ENCODE results near the gene FGGY. TPM values are rescaled to one million over a fixed set of nuclear protein-coding genes. Genes with fewer than 3 reads are reported as not detected.

FGGY gene
- total RNA-seq, 1 experiment from 2014 or later = 12.0 TPM

DNA sequence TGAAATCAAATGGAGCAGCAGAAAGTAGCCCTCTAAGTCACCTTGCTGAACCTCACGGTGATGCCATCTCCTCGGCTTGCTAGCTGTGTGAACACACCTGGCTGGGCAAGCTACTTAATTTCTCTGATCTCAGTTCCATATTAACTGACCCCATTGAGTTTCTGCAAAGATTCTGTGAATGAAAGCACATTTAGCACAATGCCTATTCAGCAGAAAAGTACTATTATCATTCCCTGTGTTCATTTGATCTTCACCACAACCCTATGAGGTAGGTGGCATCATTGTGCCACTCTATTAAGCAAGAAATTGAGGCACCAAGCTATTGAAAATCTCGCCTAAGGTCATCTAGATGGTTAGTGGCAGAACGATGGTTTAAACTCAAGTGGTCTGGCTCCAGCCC lies 387.8 kb downstream of the FGGY start:
- no peaks in the 10 kb centered on the region for H3K9me3 Mint-ChIP-seq

DNA sequence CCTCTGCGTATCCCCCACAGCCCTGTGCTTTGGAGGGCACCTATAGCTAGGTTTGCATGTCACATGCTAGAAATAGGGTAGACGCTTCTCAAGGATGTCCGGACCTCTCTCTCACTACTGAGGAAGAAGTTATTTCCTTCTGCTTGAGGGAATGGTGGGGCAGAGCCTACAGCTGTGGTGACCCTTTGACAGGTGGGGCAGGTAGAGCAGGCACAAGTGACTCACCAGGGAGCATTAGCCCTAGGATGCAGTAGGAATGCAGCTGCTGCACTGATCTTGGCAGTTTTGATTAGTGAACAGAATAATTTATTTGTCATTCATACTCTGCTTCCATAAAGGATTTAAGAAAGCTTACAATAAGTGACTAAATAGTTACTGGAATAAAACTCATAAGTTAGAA lies 388.2 kb downstream of the FGGY start:
- no peaks in the 10 kb centered on the region for H3K9me3 Mint-ChIP-seq

More for the DNA sequence above, 387.8 kb downstream of the FGGY start:
- CTCF ChIA-PET = no interaction called here
- peaks cover 35% of the 10 kb centered on the region for H3K4me1 Mint-ChIP-seq
- POLR2A ChIA-PET = no interaction called here
- ATAC-seq (no peak), DNase-seq (ENCODE audit: low spot score) (no peak)
- TF ChIP-seq HMGA2 (CRISPR knock-in tag; IDR thresholded peaks at IDR 0.05) (no peak), KAT7 (CRISPR knock-in tag; IDR thresholded peaks at IDR 0.05; ENCODE audit: borderline replicate concordance) (no peak), ZNF671 (CRISPR knock-in tag; IDR thresholded peaks at IDR 0.05) (no peak), NR2C2 (CRISPR knock-in tag; IDR thresholded peaks at IDR 0.05) (no peak)
- TF ChIP-seq, protein P1, sequence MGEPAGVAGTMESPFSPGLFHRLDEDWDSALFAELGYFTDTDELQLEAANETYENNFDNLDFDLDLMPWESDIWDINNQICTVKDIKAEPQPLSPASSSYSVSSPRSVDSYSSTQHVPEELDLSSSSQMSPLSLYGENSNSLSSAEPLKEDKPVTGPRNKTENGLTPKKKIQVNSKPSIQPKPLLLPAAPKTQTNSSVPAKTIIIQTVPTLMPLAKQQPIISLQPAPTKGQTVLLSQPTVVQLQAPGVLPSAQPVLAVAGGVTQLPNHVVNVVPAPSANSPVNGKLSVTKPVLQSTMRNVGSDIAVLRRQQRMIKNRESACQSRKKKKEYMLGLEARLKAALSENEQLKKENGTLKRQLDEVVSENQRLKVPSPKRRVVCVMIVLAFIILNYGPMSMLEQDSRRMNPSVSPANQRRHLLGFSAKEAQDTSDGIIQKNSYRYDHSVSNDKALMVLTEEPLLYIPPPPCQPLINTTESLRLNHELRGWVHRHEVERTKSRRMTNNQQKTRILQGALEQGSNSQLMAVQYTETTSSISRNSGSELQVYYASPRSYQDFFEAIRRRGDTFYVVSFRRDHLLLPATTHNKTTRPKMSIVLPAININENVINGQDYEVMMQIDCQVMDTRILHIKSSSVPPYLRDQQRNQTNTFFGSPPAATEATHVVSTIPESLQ (CRISPR knock-in tag; IDR thresholded peaks at IDR 0.05) = no peak
- H3K36me3 Mint-ChIP-seq = no peaks in the 10 kb centered on the region
- no peak overlapping the region for H3K4me3 Mint-ChIP-seq
- no peak overlapping the region for H3K27ac Mint-ChIP-seq
- H3K27me3 Mint-ChIP-seq (ENCODE audit: low read depth) = no peaks in the 10 kb centered on the region

DNA sequence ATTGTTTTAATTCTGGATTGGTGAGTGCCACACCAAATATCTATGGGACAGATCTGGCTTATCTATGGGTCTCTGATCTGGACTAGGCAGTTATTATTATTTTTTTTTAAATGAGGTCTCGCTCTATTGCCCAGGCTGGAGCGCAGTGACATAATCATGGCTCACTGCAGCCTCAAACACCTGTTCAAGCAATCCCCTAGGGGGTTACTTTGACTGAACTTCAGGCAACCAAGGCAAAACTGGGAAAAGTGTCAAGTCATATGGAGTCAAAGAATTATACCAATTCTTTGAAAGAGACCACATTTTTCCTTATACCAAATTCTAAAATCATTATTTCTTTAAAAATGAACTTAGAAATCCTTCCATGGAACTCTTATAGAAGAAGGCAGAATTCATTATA lies 388.8 kb downstream of the FGGY start:
- DNase-seq (ENCODE audit: low spot score) = no peak
- CTCF ChIA-PET = no interaction called here
- Mint-ChIP-seq H3K36me3 (no peaks in the 10 kb centered on the region), H3K27me3 (ENCODE audit: low read depth) (no peaks in the 10 kb centered on the region), H3K9me3 (no peaks in the 10 kb centered on the region), H3K27ac (no peak overlapping the region), H3K4me1 (peaks cover 29% of the 10 kb centered on the region), H3K4me3 (no peak overlapping the region)
- ATAC-seq = no peak
- POLR2A ChIA-PET = no interaction called here
- TF ChIP-seq SMAD3 (CRISPR knock-in tag; IDR thresholded peaks at IDR 0.05; ENCODE audit: borderline replicate concordance) (no peak), ATF1 (CRISPR knock-in tag; IDR thresholded peaks at IDR 0.05) (no peak), ZNF138 (CRISPR knock-in tag; conservative IDR thresholded peaks at IDR 0.05) (no peak), SOX15 (CRISPR knock-in tag; IDR thresholded peaks at IDR 0.05) (no peak)
- TF ChIP-seq, protein P2, sequence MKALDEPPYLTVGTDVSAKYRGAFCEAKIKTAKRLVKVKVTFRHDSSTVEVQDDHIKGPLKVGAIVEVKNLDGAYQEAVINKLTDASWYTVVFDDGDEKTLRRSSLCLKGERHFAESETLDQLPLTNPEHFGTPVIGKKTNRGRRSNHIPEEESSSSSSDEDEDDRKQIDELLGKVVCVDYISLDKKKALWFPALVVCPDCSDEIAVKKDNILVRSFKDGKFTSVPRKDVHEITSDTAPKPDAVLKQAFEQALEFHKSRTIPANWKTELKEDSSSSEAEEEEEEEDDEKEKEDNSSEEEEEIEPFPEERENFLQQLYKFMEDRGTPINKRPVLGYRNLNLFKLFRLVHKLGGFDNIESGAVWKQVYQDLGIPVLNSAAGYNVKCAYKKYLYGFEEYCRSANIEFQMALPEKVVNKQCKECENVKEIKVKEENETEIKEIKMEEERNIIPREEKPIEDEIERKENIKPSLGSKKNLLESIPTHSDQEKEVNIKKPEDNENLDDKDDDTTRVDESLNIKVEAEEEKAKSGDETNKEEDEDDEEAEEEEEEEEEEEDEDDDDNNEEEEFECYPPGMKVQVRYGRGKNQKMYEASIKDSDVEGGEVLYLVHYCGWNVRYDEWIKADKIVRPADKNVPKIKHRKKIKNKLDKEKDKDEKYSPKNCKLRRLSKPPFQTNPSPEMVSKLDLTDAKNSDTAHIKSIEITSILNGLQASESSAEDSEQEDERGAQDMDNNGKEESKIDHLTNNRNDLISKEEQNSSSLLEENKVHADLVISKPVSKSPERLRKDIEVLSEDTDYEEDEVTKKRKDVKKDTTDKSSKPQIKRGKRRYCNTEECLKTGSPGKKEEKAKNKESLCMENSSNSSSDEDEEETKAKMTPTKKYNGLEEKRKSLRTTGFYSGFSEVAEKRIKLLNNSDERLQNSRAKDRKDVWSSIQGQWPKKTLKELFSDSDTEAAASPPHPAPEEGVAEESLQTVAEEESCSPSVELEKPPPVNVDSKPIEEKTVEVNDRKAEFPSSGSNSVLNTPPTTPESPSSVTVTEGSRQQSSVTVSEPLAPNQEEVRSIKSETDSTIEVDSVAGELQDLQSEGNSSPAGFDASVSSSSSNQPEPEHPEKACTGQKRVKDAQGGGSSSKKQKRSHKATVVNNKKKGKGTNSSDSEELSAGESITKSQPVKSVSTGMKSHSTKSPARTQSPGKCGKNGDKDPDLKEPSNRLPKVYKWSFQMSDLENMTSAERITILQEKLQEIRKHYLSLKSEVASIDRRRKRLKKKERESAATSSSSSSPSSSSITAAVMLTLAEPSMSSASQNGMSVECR (CRISPR knock-in tag; IDR thresholded peaks at IDR 0.05; ENCODE audit: borderline replicate concordance) = no peak

More for the DNA sequence above, 388.2 kb downstream of the FGGY start:
- Mint-ChIP-seq H3K4me1 (peaks cover 32% of the 10 kb centered on the region), H3K4me3 (no peak overlapping the region), H3K27me3 (ENCODE audit: low read depth) (no peaks in the 10 kb centered on the region), H3K36me3 (no peaks in the 10 kb centered on the region), H3K27ac (no peak overlapping the region)
- CTCF ChIA-PET = no interaction called here
- POLR2A ChIA-PET = no interaction called here
- no peak for ATAC-seq
- no peak for DNase-seq (ENCODE audit: low spot score)
- TF ChIP-seq NR2C2 (CRISPR knock-in tag; IDR thresholded peaks at IDR 0.05) (no peak), RELA (CRISPR knock-in tag; IDR thresholded peaks at IDR 0.05; ENCODE audit: borderline replicate concordance) (no peak), ZNF232 (CRISPR knock-in tag; IDR thresholded peaks at IDR 0.05) (no peak), SMAD3 (CRISPR knock-in tag; IDR thresholded peaks at IDR 0.05; ENCODE audit: borderline replicate concordance) (no peak), NFYB (CRISPR knock-in tag; conservative IDR thresholded peaks at IDR 0.05; ENCODE audit: low read depth) (no peak), FOXK1 (CRISPR knock-in tag; IDR thresholded peaks at IDR 0.05) (no peak), ZNF423 (CRISPR knock-in tag; IDR thresholded peaks at IDR 0.05) (no peak), JUN (CRISPR knock-in tag; IDR thresholded peaks at IDR 0.05) (no peak), RORB (CRISPR knock-in tag; IDR thresholded peaks at IDR 0.05) (no peak), TCF7 (CRISPR knock-in tag; IDR thresholded peaks at IDR 0.05; ENCODE audit: low read depth) (no peak), CBFB (CRISPR knock-in tag; IDR thresholded peaks at IDR 0.05; ENCODE audit: low read depth) (no peak), ETV6 (CRISPR knock-in tag; IDR thresholded peaks at IDR 0.05) (no peak)
- TF ChIP-seq, protein P3, sequence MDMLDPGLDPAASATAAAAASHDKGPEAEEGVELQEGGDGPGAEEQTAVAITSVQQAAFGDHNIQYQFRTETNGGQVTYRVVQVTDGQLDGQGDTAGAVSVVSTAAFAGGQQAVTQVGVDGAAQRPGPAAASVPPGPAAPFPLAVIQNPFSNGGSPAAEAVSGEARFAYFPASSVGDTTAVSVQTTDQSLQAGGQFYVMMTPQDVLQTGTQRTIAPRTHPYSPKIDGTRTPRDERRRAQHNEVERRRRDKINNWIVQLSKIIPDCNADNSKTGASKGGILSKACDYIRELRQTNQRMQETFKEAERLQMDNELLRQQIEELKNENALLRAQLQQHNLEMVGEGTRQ (CRISPR knock-in tag; IDR thresholded peaks at IDR 0.05) = no peak
- TF ChIP-seq, protein P1 (CRISPR knock-in tag; IDR thresholded peaks at IDR 0.05) = no peak
- TF ChIP-seq, protein P4, sequence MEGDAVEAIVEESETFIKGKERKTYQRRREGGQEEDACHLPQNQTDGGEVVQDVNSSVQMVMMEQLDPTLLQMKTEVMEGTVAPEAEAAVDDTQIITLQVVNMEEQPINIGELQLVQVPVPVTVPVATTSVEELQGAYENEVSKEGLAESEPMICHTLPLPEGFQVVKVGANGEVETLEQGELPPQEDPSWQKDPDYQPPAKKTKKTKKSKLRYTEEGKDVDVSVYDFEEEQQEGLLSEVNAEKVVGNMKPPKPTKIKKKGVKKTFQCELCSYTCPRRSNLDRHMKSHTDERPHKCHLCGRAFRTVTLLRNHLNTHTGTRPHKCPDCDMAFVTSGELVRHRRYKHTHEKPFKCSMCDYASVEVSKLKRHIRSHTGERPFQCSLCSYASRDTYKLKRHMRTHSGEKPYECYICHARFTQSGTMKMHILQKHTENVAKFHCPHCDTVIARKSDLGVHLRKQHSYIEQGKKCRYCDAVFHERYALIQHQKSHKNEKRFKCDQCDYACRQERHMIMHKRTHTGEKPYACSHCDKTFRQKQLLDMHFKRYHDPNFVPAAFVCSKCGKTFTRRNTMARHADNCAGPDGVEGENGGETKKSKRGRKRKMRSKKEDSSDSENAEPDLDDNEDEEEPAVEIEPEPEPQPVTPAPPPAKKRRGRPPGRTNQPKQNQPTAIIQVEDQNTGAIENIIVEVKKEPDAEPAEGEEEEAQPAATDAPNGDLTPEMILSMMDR (IDR thresholded peaks at IDR 0.05) = no peak

Data from WTC11 (cell line).